Erythroblast (primary cell): ENCODE data around the gene ATF6.

Experiments
- GATA1 ChIP-seq: IDR thresholded peaks from 2 replicates; pipeline ENCODE4 v1.6.1; 2011; ENCODE audit warnings: low read depth, mild to moderate bottlenecking, control low read depth, low read length, moderate library complexity
- POLR2A ChIP-seq: IDR thresholded peaks from 2 replicates; pipeline ENCODE4 v1.6.1; 2011; ENCODE audit warnings: mild to moderate bottlenecking, low read length

GRCh38 chr1:161820914-161821313, 54.8 kb downstream of the ATF6 start:
- TF ChIP-seq POLR2A (no peak), GATA1 (no peak)
